H1 (cell line): ENCODE data around the gene TFF1. TPM values are rescaled to one million over a fixed set of nuclear protein-coding genes. Genes with fewer than 3 reads are reported as not detected.

ENCODE experiments used
- CTCF ChIA-PET: fragments of 300-600 bp; sonication (Branson Sonifier 250); formaldehyde crosslinking; loops from one replicate; lab custom pipeline; 2021; ENCODE audit not compliant: partially characterized antibody; lab: Charles Lee
- POLR2A ChIA-PET: fragments of 300-600 bp; sonication (Branson Sonifier 250); formaldehyde crosslinking; loops from one replicate; lab custom pipeline; 2021; ENCODE audit warnings: inconsistent platforms; ENCODE audit not compliant: partially characterized antibody; lab: Charles Lee
- DNase-seq, 2 experiments: peaks; one replicate each; pipeline versions ENCODE4 v3.0.0 to v3.0.0-alpha.2; 2010 to 2022; ENCODE audit warnings: low spot score in 2 of 2, low read depth in 1 of 2, mixed read lengths in 1 of 2
- FAIRE-seq: peaks from 2 replicates; lab custom pipeline; 2011; peaks lifted over from hg19 to GRCh38; lab: Jason Lieb, UNC
- H2AFZ ChIP-seq: 2 replicates; pipeline ENCODE4 v1.8.1; 2012; ENCODE audit warnings: low read length, inconsistent platforms
- H2AK5ac ChIP-seq: 2 replicates; pipeline ENCODE4 v1.6.1; 2013; ENCODE audit warnings: low read depth, low read length
- H2BK120ac ChIP-seq: replicated peaks from 2 replicates; pipeline ENCODE3; 2013; ENCODE audit warnings: low read depth, low read length, inconsistent platforms
- H2BK12ac ChIP-seq: 2 replicates; pipeline ENCODE4 v1.6.1; 2013; ENCODE audit warnings: low read depth, low read length
- H2BK15ac ChIP-seq: 2 replicates; pipeline ENCODE4 v1.6.1; 2013; ENCODE audit warnings: low read length
- H2BK20ac ChIP-seq: 2 replicates; pipeline ENCODE4 v1.6.1; 2013; ENCODE audit warnings: low read length
- H2BK5ac ChIP-seq: 2 replicates; pipeline ENCODE4 v1.6.1; 2013; ENCODE audit warnings: low read depth, low read length
- H3K14ac ChIP-seq: 2 replicates; pipeline ENCODE4 v1.6.1; 2013; ENCODE audit warnings: inconsistent platforms; ENCODE audit not compliant: insufficient read length
- H3K18ac ChIP-seq: 2 replicates; pipeline ENCODE4 v1.6.1; 2013; ENCODE audit warnings: low read length; ENCODE audit errors: extremely low read depth
- H3K23ac ChIP-seq: 2 replicates; pipeline ENCODE4 v1.6.1; 2013; ENCODE audit warnings: inconsistent platforms; ENCODE audit not compliant: insufficient read length
- H3K23me2 ChIP-seq: 2 replicates; pipeline ENCODE4 v1.6.1; 2013; ENCODE audit warnings: low read depth, low read length
- H3K27ac ChIP-seq: 2 replicates; pipeline ENCODE4 v1.6.1; 2011; ENCODE audit warnings: low read depth, low read length, inconsistent platforms
- H3K27me3 ChIP-seq, 4 experiments: replicated peaks in 1 of 4; 1 replicate in 1 of 4; 2 replicates in 3 of 4; pipeline versions ENCODE4 v1.6.1 to v1.8.1; 2011 to 2013; ENCODE audit warnings: low read length in 3 of 4, mild to moderate bottlenecking in 3 of 4, inconsistent platforms in 2 of 4, mixed read lengths in 2 of 4, moderate library complexity in 1 of 4; ENCODE audit not compliant: control insufficient read depth in 3 of 4, insufficient read depth in 3 of 4; ENCODE audit errors: extremely low read depth in 1 of 4
- H3K36me3 ChIP-seq, 4 experiments: 2 replicates each; pipeline versions ENCODE4 v1.6.1 to v1.8.1; 2011 to 2013; ENCODE audit warnings: mild to moderate bottlenecking in 4 of 4, low read length in 3 of 4, moderate library complexity in 2 of 4, control low read depth in 1 of 4, inconsistent platforms in 1 of 4; ENCODE audit not compliant: insufficient read depth in 4 of 4, control insufficient read depth in 2 of 4
- H3K4ac ChIP-seq: replicated peaks from 2 replicates; pipeline ENCODE3; 2013; ENCODE audit warnings: low read length, low read depth, mixed read lengths, inconsistent platforms; ENCODE audit not compliant: insufficient read length
- H3K4me1 ChIP-seq, 4 experiments: replicated peaks in 1 of 4; 1 replicate in 1 of 4; 2 replicates in 3 of 4; pipeline versions ENCODE4 v1.6.1 to v1.8.1; 2011 to 2013; ENCODE audit warnings: low read length in 3 of 4, inconsistent platforms in 2 of 4, mixed read lengths in 1 of 4; ENCODE audit not compliant: insufficient read depth in 4 of 4, control insufficient read depth in 3 of 4
- H3K4me2 ChIP-seq, 2 experiments: 2 replicates each; pipeline versions ENCODE4 v1.6.1 to v1.8.1; 2011 to 2013; ENCODE audit warnings: low read depth in 2 of 2, low read length in 2 of 2, control low read depth in 1 of 2, inconsistent platforms in 1 of 2, mild to moderate bottlenecking in 1 of 2; ENCODE audit not compliant: insufficient read depth in 1 of 2
- H3K4me3 ChIP-seq, 4 experiments: fragments of 200-600, 300-600 bp in 1 of 4; sonication (generic), shearing (Covaris generic), sonication (Bioruptor Twin) in 1 of 4; 2 replicates each; pipeline versions ENCODE4 v1.5.1 to v1.8.1; 2011 to 2016; ENCODE audit warnings: low read length in 4 of 4, low read depth in 3 of 4, control low read depth in 2 of 4, inconsistent platforms in 2 of 4, mild to moderate bottlenecking in 2 of 4, mixed read lengths in 1 of 4, moderate library complexity in 1 of 4; ENCODE audit not compliant: insufficient read depth in 2 of 4; ENCODE audit errors: extremely low read depth in 1 of 4
- H3K56ac ChIP-seq: replicated peaks from 2 replicates; pipeline ENCODE3; 2013; ENCODE audit warnings: low read depth, mild to moderate bottlenecking, mixed read lengths, low read length, inconsistent platforms; ENCODE audit not compliant: insufficient read length
- H3K79me1 ChIP-seq: 2 replicates; pipeline ENCODE4 v1.6.1; 2013; ENCODE audit warnings: low read depth, low read length, control low read depth
- H3K79me2 ChIP-seq, 2 experiments: 2 replicates each; pipeline versions ENCODE4 v1.6.1 to v1.8.1; 2012 to 2013; ENCODE audit warnings: low read length in 2 of 2, mild to moderate bottlenecking in 2 of 2, inconsistent platforms in 1 of 2; ENCODE audit not compliant: insufficient read depth in 2 of 2, control insufficient read depth in 1 of 2
- H3K9ac ChIP-seq, 4 experiments: replicated peaks in 1 of 4; 1 replicate in 1 of 4; 2 replicates in 3 of 4; pipeline versions ENCODE4 v1.6.1 to v1.8.1; 2011 to 2013; ENCODE audit warnings: low read depth in 3 of 4, low read length in 3 of 4, control low read depth in 2 of 4, mild to moderate bottlenecking in 2 of 4, moderate library complexity in 2 of 4, inconsistent platforms in 1 of 4; ENCODE audit errors: extremely low read depth in 1 of 4
- H3K9me3 ChIP-seq, 2 experiments: 2 replicates each; pipeline versions ENCODE4 v1.6.1 to v1.8.1; 2012 to 2013; ENCODE audit warnings: mild to moderate bottlenecking in 2 of 2, moderate library complexity in 2 of 2, control low read depth in 1 of 2, inconsistent platforms in 1 of 2, low read depth in 1 of 2, low read length in 1 of 2, mixed read lengths in 1 of 2; ENCODE audit not compliant: insufficient read depth in 2 of 2
- H4K20me1 ChIP-seq, 2 experiments: replicated peaks in 1 of 2; 2 replicates each; pipeline versions ENCODE3 to v1.8.1; 2011 to 2013; ENCODE audit warnings: inconsistent platforms in 2 of 2, low read length in 2 of 2, mild to moderate bottlenecking in 1 of 2; ENCODE audit not compliant: insufficient read depth in 2 of 2, control insufficient read depth in 1 of 2
- H4K5ac ChIP-seq: 2 replicates; pipeline ENCODE4 v1.6.1; 2013; ENCODE audit warnings: low read length, low read depth, mixed read lengths, inconsistent platforms; ENCODE audit not compliant: insufficient read length
- H4K8ac ChIP-seq: 2 replicates; pipeline ENCODE4 v1.8.0; 2013; ENCODE audit warnings: mild to moderate bottlenecking, moderate library complexity, low read length, inconsistent platforms; ENCODE audit not compliant: insufficient read depth; ENCODE audit errors: extremely low read depth
- H4K91ac ChIP-seq: replicated peaks from 2 replicates; pipeline ENCODE3; 2013; ENCODE audit warnings: low read length, mixed read lengths, inconsistent platforms; ENCODE audit not compliant: insufficient read length
- POU5F1 ChIP-seq: IDR thresholded peaks from 2 replicates; pipeline ENCODE4 v1.6.1; 2011; ENCODE audit warnings: low read depth, mild to moderate bottlenecking, low read length, moderate library complexity
- RAD21 ChIP-seq, 2 experiments: IDR thresholded peaks in 1 of 2; conservative IDR thresholded peaks in 1 of 2; 2 replicates each; pipeline ENCODE4 v1.6.1; 2011; ENCODE audit warnings: low read depth in 2 of 2, low read length in 2 of 2, improper control_type of control experiment in 1 of 2, inconsistent platforms in 1 of 2, mild to moderate bottlenecking in 1 of 2, moderate library complexity in 1 of 2
- TAF1 ChIP-seq: IDR thresholded peaks from 2 replicates; pipeline ENCODE4 v1.6.1; 2011; ENCODE audit warnings: mild to moderate bottlenecking, low read depth, low read length
- WGBS, 2 experiments: shearing (Covaris generic) in 1 of 2; methylation state at CpG; one replicate each; pipeline versions ENCODE4 v1.1.6 to v1.1.7; 2013 to 2015; ENCODE audit warnings: low lambda C conversion rate in 2 of 2, mixed read lengths in 2 of 2, inconsistent platforms in 1 of 2, low coverage in 1 of 2, missing lambda C conversion rate in 1 of 2; ENCODE audit not compliant: insufficient replicate concordance in 2 of 2, insufficient coverage in 1 of 2, insufficient read length in 1 of 2; ENCODE audit errors: extremely low coverage in 1 of 2, missing lambda C conversion rate in 1 of 2; 5-methylcytosine and 5-hydroxymethylcytosine counted together
- polyA plus RNA-seq, 7 experiments: library from polyadenylated mRNA; depleted of rRNA in 3 of 7; stranded (reverse) in 5 of 7; unstranded in 2 of 7; fragments of >200 nt in 5 of 7; fragments of 200-250 nt in 2 of 7; gene quantifications; 1 replicate in 5 of 7; 2 replicates in 1 of 7; 4 replicates in 1 of 7; pipeline versions ENCODE4 v1.2.1 to v1.2.3, GENCODE V29; 2011 to 2013; ENCODE audit warnings: missing spikeins in 2 of 7, mixed read lengths in 2 of 7
- total RNA-seq: library from RNA; stranded (reverse); fragmentation: NEBNext Ultra II Directional; extraction: Animal tissue kit (Norgen Biotek cat#: 25700); gene quantifications from 2 replicates; pipeline ENCODE4 v1.2.1, GENCODE V29; 2021
- TF ChIP-seq, protein P1 (sequence below), 3 experiments: IDR thresholded peaks; 1 replicate in 2 of 3; 2 replicates in 1 of 3; pipeline versions ENCODE4 v1.5.1 to v1.6.1; 2011; ENCODE audit warnings: low read length in 3 of 3, mild to moderate bottlenecking in 3 of 3, inconsistent platforms in 2 of 3, low read depth in 1 of 3, moderate library complexity in 1 of 3; ENCODE audit not compliant: insufficient read depth in 1 of 3; ENCODE audit errors: control extremely low read depth in 1 of 3

TFF1 gene
- total and polyA plus RNA-seq, 2 of the 8 experiments (the other 6 are each of a cell fraction or from before 2014, with no cell fraction given) = not detected

DNA sequence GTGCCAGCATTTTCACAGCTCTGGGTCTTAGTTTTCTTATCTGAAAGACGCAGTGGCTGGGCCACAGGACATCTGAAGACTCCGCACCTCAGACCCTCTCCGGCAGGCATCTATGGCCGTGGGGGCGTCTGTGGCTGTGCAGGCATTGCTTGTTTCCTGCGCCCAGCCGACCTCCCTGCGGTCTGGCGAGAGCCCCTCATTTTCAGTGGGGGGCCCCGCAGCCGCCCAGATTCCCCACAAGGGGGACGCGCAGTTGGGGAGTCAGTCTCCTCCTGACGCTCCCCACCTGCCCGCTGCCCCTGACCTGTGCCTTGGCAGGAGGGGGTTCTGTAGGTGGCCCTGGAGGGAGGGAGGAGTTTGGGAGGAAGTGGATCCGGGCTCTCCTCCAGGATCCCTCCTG is 3.5 kb upstream of the TFF1 start:
- Histone ChIP-seq H2BK15ac (no peak overlapping the region; the same call in 1 of the 2 replicates), H3K9ac (no peak overlapping the region), H3K79me1 (no peaks in the 10 kb centered on the region), H2BK5ac (no peak overlapping the region), H4K20me1 (no peaks in the 10 kb centered on the region), H4K5ac (no peak overlapping the region), H3K23ac (no peak overlapping the region), H3K4me1 (peaks cover 0 to under 1% (median 0%) of the 10 kb centered on the region in 4 experiments; a peak in 4 of 7 replicates), H2BK12ac (no peak overlapping the region), H3K14ac (no peak overlapping the region), H3K27ac (no peak overlapping the region), H3K4ac (no peak overlapping the region), H2AFZ (no peak overlapping the region), H2BK120ac (no peak overlapping the region), H3K36me3 (no peaks in the 10 kb centered on the region), H2BK20ac (no peak overlapping the region), H3K4me2 (no peak overlapping the region), H3K18ac (no peak overlapping the region), H3K9me3 (no peaks in the 10 kb centered on the region), H3K56ac (no peak overlapping the region), H3K79me2 (no peaks in the 10 kb centered on the region), H4K91ac (no peak overlapping the region), H4K8ac (peak overlapping the region; percentile 31; the same call in 1 of the 2 replicates), H2AK5ac (no peak overlapping the region), H3K23me2 (no peaks in the 10 kb centered on the region), H3K4me3 (no peak overlapping the region), H3K27me3 (peaks cover 0 to 2% (median 0%) of the 10 kb centered on the region in 4 experiments; a peak in 1 of 7 replicates)
- FAIRE-seq = no peak
- DNase-seq = peak in 1 of 2 experiments; percentile 71
- WGBS, 2 experiments = 83% methylated on average over 15 of the region's 16 CpGs; no CpG with 5 or more reads in 1 of the 2 experiments
- CTCF ChIA-PET = interaction anchor here (0.8 to 3.5 kb wide), 5 partner anchors 9 to 32 kb away, joined by 3 to 20 read pairs (median 6); no protein-coding TSS in a partner anchor
- TF ChIP-seq RAD21 (IDR thresholded peaks at IDR 0.05 in 1 of 2, conservative IDR thresholded peaks at IDR 0.05 in 1 of 2; ENCODE audit: low read depth in 2 of 2, low read length in 2 of 2) (peak; percentile 21 to 40), TAF1 (no peak), POU5F1 (no peak)
- TF ChIP-seq, protein P1, sequence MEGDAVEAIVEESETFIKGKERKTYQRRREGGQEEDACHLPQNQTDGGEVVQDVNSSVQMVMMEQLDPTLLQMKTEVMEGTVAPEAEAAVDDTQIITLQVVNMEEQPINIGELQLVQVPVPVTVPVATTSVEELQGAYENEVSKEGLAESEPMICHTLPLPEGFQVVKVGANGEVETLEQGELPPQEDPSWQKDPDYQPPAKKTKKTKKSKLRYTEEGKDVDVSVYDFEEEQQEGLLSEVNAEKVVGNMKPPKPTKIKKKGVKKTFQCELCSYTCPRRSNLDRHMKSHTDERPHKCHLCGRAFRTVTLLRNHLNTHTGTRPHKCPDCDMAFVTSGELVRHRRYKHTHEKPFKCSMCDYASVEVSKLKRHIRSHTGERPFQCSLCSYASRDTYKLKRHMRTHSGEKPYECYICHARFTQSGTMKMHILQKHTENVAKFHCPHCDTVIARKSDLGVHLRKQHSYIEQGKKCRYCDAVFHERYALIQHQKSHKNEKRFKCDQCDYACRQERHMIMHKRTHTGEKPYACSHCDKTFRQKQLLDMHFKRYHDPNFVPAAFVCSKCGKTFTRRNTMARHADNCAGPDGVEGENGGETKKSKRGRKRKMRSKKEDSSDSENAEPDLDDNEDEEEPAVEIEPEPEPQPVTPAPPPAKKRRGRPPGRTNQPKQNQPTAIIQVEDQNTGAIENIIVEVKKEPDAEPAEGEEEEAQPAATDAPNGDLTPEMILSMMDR (IDR thresholded peaks at IDR 0.05; ENCODE audit: control extremely low read depth in 1 of 3, insufficient read depth in 1 of 3, low read depth in 1 of 3, low read length in 3 of 3) = peak; percentile 30 to 37 (median 33)
- POLR2A ChIA-PET = no interaction called here
